Measurements from ENCODE around the gene GTF2F2.
A peak's percentile ranks its signal among the peaks of the same experiment; 100 is the strongest.

Gene GTF2F2

GRCh38 chr13:45119991-45120864, at the start of gene GTF2F2:
GTF2F2 (plus strand) TSS chr13:45120510; CDS start chr13:45120656, 146 bp downstream.
- peak; percentile 87 to 95 for DNase-seq

GRCh38 chr13:45073809-45074208, 46.5 kb upstream of the GTF2F2 start:
- no peak for DNase-seq

- DNase-seq: no peak
Observed at GRCh38 chr13:45074721-45075120, 45.6 kb upstream of the GTF2F2 start.

DNA sequence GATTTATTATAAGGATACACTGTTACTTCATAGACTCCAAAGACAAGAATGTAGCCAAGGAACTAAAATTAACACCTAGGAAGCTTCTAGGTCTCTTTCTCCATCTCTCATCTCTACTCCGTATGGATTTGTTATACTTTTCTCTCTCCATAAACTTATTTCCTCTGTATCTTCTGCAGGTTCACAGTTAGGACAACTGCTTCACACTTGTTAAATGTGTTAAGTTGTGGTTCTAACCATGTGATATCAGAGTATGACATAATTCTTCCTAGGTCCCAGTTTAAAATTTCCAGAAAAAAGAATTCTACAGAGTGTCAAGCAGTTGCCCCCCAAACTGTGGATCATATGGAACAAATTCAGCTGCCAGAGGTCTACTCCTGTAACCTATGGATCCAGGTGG, 42.3 kb upstream of the GTF2F2 start:
- DNase-seq: peak in 1 of 2 experiments; percentile 41

DNA sequence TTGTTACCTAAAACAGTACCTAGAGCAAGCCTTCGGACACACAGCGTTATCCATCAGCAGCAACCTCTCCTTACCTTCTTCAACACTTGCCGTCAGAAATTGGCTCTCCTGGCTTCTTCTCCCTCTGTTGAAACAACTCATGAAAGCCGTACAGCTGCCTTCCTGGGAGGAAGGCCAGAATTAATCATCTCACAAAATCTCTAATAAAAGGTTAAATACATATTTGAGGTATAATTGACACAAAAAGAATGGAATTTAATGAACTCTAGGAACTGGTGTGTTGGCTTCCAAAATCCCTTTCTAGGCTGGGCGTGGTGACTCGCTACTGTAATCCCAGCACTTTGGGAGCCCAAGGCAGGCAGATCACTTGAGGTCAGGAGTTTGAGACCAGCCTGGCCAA, 37.3 kb upstream of the GTF2F2 start:
- DNase-seq: no peak

DNA sequence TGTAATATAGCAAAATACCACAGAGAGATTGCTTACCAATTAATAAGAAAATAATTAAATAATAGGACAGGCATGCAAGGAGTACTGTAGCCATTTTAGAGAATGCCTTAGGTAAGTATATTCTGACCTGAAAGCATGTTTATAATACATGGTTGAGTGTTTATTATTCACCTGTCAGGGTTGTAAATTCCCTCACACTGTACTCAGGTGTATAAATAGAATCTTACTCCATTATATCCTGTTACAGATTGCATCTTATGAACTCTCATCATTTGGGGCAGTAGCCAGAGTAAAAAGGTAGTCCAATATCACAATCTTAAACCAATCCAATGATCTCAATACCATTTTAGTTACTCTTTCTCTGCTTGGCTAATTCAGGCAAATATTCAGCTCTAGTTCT, 35.8 kb upstream of the GTF2F2 start:
- no peak for DNase-seq

DNA sequence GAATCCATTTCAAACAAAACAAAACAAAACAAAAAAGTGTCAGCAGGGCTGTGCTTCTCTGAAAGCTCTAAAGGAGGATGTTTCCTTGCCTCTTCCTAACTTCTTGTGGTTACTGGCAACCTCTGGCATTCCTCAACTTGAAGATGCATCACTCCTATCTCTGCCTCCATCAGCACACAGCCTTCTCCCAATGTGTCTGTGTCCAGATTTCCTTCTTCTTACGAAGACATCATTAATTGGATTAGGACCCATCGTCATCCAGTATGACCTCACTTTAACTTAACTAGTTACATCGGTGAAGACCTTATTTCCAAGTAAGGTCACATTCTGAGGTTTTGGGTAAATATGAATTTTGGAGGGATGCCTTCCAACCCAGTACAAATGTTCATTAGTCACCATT, 33.8 kb upstream of the GTF2F2 start:
- no peak for DNase-seq

GRCh38 chr13:45092663-45093062, 27.6 kb upstream of the GTF2F2 start:
- DNase-seq: no peak

- no peak for DNase-seq
Observed at GRCh38 chr13:45100573-45101262, 19.6 kb upstream of the GTF2F2 start.

DNA sequence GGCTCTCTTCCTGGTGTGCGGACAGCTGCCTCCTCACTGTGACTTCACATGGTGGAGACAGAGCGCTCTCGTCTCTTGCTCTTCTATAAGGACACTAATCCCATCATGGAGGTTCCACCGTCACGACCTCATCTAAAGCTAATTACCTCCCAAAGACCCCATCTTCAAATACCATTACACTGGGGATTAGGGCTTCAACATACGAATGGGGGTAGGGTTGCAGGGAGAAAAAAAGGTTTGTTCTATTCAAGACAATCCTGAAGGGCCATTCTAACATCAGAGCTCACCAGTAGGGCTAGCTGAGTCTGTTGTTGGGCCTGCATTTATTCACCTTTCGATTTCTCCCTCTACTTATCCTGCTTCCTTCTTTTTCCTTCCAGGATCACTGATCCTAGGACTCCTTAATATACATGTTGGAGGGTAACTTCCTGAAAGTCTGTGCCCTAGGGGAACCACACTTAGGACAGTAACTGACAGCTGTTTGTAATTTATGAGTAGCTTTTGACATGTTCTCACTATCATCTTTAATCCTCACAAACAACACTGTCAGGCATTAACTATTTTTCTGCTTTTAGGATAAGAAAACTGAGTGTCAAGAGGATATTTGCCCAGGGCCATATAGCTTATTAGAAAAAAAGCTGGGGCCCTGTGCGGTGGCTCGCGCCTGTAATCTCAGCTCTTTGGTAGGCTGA, 18.8 kb upstream of the GTF2F2 start:
- DNase-seq: no peak

GRCh38 chr13:45102136-45102507, 18.2 kb upstream of the GTF2F2 start:
- peak in 1 of 2 experiments; percentile 9 for DNase-seq

GRCh38 chr13:45103449-45103848, 16.9 kb upstream of the GTF2F2 start:
- no peak for DNase-seq

DNA sequence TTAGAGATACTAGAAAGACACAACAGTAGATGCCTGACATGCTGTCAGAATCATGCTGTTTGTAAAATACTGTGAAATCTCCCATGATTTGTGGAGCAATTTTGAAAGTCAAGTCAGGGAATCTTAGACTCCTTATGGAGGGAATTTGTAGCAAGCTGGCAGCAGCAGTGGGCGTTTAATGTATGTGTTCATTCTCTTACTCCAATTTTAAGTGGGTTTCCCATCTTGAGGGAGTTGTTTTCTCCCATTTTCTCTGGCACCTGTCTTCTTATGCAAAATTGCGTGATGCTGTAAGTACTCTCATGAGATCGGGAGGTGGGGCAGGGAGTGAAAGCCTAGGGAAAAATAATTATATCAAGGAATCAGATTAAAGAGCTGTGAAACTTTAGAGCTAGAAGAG, 16.0 kb upstream of the GTF2F2 start:
- no peak for DNase-seq

GRCh38 chr13:45105895-45106294, 14.4 kb upstream of the GTF2F2 start:
- DNase-seq: no peak

DNA sequence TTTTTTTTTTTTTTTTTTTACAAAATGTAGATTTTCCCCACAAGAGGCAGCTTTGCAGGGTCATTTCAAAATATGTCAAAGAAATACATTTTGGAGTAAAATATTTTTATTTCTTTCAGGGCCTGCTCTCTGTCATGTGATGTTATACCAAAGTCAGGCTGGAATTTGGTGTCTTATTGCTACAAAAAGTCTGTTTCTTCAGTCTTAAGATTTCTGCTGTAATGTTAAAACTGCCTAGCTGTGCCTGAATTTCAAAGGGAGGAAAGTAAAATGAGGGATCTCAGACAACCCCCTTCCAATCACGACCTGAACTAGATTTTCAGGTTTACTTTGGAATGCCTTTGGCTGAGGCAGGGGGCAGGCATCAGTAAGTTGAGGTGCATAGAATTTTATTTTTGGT, 12.8 kb upstream of the GTF2F2 start:
- no peak for DNase-seq

DNA sequence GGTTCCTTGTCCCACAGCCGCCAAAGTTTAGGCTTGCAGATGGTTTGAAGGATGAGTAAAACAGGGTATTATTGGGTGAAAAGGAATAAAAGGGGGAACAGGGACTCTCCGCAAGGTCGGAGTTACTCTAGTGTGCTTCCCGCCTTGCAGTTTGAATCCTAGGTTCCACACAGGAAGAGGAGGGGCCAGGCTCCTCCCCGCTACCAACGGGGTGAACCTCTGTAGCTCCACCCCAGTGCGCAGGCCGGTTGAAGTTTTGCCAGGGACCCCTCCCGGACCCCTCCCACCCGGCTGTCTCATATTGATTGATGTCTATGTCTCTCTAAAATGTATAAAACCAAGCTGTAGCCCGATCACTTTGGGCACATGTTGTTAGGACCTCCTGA, 11.6 kb upstream of the GTF2F2 start:
- DNase-seq: no peak

DNA sequence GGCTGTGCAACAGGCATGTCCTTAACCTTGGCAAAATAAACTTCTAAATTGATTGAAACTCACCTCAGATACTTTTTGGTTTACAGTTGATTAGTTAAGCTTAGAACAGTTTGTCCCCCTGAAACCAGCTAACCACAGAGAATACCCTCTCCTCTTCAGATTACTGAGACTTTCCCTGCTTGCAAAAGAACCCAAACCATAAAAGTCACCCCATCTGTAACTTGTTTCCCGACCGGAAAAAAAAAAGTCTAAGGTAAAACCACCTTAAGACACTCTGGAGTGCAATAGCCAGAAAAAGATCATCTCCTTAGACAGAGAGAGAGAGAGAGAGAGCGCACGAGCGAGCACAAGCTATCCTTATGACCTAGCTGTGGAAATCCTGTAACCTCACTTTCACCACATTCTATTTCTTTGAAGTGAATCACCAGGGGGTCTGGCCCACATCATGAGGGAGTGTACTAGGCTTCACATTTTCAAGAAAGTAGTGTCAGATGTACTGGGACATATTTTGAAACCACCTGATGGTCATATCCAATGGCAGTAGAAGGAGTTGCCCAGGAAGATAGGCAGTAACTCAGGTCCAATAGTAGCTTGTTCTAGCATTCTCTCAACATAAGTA, 11.1 kb upstream of the GTF2F2 start:
- no peak for DNase-seq

- DNase-seq: no peak
Observed at GRCh38 chr13:45113233-45114224, 6.8 kb upstream of the GTF2F2 start.

DNA sequence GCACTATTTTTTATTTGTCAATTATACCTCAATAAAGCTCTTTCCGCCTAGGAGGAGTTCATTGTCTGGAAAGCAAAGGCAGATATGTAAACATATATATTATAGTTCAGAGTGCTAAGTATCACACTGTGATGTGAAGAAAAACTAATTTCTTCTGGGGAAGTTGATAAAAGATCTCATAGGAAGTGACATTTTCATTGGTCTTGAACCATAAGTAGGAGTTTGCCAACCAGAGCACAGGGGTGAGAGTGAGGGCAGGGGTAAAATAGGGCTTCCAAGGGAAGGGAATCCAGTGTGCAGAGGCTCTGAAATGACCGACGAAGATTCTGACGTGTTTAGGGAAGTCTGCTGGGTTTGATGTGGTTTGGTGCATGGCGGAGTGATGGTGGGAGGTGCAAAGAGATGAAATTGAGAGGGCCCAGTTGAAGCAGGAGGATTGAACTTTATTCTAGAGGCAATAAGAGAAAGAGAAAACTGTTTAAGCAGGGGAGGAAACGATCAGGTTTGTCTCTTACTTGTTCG, 780 bp upstream of the GTF2F2 start:
- DNase-seq: peak in 1 of 2 experiments; percentile 28

GRCh38 chr13:45120967-45121831, 889 bp downstream of the GTF2F2 start:
- DNase-seq: peak in 1 of 2 experiments; percentile 20

DNA sequence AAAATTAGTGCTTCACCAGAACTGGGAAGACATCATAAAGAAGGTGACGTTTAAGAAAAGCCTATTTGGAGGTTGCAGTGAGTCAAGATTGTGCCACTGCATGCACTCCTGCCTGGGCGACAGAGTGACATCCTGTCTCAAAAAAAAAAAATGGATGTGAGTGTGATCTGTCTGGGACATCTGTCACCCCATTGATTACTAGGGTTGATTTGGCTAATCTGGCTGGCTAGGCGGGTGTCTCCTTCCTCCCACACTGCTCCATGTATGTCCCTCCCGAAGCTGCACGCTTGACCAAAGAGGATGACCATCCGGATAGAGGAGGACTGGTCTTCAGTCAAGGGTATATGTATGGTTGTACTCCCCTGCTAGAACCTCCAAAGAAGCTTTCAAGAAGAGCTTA, 2.6 kb downstream of the GTF2F2 start:
- no peak for DNase-seq
